Sciatic nerve (tissue), 2 donors: ENCODE data around the gene PRDX5. TPM values are rescaled to one million over a fixed set of nuclear protein-coding genes. Genes with fewer than 3 reads are reported as not detected.
A peak's percentile ranks its signal among the peaks of the same experiment; 100 is the strongest.
"Not testable (repeated sequence)": the region's sequence is repeated elsewhere in the genome, so short reads cannot be mapped to it uniquely, and the experiment has no call there.

Experiments used
- ATAC-seq: fragments of 200-7000 bp; cut with Tn5 transposase; one replicate; pipeline ENCODE4 v1.9.1; 2020; ENCODE audit warnings: mild to moderate bottlenecking, moderate library complexity
- DNase-seq: peaks from one replicate; pipeline ENCODE4 v3.0.0-alpha.2; 2020; ENCODE audit warnings: low spot score
- intact Hi-C: fragments of 100-400 bp; cut with DNase I; formaldehyde crosslinking; loops from one replicate; pipeline ENCODE4 v1.14.2; 2022
- total RNA-seq: library from RNA; stranded (reverse); fragmentation: NEBNext Ultra II Directional; extraction: Animal tissue kit (Norgen Biotek cat#: 25700); gene quantifications from one replicate; pipeline ENCODE4 v1.2.1, GENCODE V29; 2021
- donor health status: DM: no; HTN: no; CAD: no.
- donor health status: DM: no; HTN: no; CAD: no.

Gene PRDX5
- total RNA-seq, 1 donor from 2014 or later: 143 TPM

DNA sequence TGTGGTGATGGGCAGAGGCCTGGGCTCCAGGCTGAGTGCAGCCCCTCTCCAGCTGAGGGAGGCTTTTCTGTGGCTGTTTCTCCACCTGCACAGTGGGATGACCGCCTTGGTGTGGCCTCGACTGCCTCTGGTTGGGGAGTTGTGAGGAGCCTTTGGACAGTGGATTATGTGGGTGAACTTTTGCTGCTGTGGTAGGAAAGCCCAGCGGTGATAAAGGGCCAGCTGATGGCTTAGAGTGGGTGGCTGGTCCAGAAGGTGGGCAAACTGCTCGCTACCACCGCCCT, 13.9 kb upstream of the PRDX5 start:
- DNase-seq: no peak
- no peak for ATAC-seq
- intact Hi-C loops: no loop called here

- ATAC-seq (peak; percentile 67), DNase-seq (peak; percentile 96)
- intact Hi-C loops: no loop called here
Measured at GRCh38 chr11:64304316-64305072, 13.4 kb upstream of the PRDX5 start.

- ATAC-seq (peak; percentile 94), DNase-seq (peak; percentile 100)
- intact Hi-C loops: no loop called here
Measured at GRCh38 chr11:64305075-64305690, 12.7 kb upstream of the PRDX5 start, which contains the start of gene ESRRA. TSS of gene ESRRA (plus strand) at chr11:64305524. CDS start at chr11:64307180, 1,656 bp downstream.

GRCh38 chr11:64305691-64306562, 12.0 kb upstream of the PRDX5 start:
- peak; percentile 0 for ATAC-seq
- peak; percentile 86 for DNase-seq
- intact Hi-C loops: no loop called here

DNA sequence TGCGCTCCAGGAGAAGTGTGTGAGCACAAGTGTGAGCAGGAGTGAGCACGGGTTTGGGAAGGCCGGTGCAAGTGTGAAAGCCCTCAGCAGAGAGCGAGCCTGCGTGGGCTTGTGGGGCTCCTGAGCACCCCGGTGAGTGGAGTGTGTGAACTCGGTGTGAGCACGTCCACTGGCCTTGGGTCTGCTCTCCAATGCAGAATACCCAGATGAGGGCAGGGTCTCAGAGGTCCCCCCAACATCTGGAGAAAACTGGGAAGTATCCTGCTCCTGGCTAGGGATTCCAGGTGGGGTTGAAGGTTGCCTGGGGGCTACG, 11.4 kb upstream of the PRDX5 start:
- intact Hi-C loops: no loop called here
- ATAC-seq (no peak), DNase-seq (no peak)

DNA sequence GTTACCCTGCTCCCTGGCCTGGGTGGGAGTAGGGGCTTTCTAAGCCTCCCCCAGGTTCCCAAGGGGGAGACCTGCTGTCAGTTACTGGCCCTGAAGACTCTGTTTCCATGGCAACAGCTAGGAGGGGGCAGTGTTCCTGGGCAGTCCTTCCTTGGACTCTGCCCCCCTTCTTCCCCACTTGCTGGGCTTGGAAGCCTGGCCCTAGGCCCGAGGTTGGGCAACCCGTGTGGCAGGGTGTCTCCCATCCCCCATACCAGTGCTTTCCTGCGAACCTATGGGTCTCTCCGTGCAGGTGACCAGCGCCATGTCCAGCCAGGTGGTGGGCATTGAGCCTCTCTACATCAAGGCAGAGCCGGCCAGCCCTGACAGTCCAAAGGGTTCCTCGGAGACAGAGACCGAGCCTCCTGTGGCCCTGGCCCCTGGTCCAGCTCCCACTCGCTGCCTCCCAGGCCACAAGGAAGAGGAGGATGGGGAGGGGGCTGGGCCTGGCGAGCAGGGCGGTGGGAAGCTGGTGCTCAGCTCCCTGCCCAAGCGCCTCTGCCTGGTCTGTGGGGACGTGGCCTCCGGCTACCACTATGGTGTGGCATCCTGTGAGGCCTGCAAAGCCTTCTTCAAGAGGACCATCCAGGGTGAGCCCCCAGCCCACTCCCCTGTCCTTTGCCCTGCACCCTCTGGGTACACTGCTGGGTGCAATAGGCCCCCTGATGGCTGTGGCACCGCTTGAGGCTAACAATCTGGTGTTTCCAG, 10.9 kb upstream of the PRDX5 start:
- DNase-seq (no peak), ATAC-seq (no peak)
- intact Hi-C loops: no loop called here

DNA sequence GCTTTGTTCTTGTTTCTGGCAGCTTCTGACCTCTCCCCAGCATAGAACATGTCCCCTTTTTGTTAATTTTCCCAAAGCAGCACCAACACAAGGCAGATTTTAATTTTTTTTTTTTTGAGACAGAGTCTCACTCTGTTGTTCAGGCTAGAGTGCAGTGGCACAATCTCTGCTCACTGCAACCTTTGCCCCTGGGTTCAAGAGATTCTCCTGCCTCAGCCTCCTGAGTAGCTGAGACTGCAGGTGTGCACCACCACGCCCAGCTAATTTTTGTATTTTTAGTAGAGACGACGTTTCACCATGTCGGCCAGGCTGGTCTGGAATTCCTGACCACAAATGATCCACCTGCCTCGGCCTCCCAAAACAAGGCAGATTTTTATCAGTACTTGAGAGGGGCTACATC, 10.1 kb upstream of the PRDX5 start:
- intact Hi-C loops, ATAC-seq: not testable (repeated sequence)

DNA sequence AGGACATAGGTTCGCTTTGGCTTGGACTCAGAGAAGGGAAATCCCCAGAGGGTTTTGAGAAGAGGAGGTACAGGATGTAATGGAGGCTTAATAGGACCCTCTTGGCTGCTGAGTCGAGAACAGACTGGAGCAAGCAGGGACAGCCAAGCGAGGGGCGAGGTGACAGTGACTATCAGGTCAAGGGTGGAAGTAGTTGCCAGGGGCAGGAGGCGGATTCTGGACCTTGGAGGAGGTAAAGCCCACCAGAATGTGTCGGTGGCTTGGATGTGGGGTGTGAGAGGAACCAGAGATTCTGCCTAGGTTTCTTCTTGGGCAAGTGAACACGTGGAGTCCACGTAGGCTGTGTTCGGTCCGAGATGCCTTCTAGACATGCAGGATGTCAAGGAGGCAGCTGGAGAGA, 5.0 kb upstream of the PRDX5 start:
- DNase-seq (no peak), ATAC-seq (no peak)
- intact Hi-C loops: no loop called here

More for the DNA sequence above, 10.1 kb upstream of the PRDX5 start:
- DNase-seq: not testable (repeated sequence)

GRCh38 chr11:64313491-64314145, 4.3 kb upstream of the PRDX5 start:
- intact Hi-C loops: no loop called here
- no peak for ATAC-seq
- no peak for DNase-seq

GRCh38 chr11:64314146-64314804, 3.6 kb upstream of the PRDX5 start:
- no peak for ATAC-seq
- intact Hi-C loops: no loop called here
- DNase-seq: no peak

DNA sequence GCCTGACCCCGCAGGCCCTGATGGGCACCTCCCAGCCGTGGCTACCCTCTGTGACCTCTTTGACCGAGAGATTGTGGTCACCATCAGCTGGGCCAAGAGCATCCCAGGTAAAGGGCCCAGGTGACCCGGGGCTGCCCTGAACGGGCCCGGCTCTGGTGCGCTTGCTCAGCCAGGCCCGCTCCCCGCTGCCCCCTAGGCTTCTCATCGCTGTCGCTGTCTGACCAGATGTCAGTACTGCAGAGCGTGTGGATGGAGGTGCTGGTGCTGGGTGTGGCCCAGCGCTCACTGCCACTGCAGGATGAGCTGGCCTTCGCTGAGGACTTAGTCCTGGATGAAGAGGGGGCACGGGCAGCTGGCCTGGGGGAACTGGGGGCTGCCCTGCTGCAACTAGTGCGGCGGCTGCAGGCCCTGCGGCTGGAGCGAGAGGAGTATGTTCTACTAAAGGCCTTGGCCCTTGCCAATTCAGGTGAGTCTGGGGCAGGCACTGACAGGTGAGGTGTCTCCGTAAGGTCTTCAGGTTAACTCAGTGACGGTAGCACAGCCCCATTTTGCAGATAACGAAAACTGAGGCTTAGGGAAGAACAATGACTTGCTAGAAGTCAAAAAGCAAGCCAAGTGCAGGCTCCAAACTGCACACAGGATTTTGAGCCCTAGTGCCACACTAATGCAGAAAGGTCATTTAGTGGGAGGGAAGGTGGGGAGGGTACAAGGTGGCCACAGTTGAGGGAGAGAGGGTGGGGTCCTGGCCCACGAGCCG, 2.9 kb upstream of the PRDX5 start:
- ATAC-seq (no peak), DNase-seq (no peak)
- intact Hi-C loops: no loop called here

DNA sequence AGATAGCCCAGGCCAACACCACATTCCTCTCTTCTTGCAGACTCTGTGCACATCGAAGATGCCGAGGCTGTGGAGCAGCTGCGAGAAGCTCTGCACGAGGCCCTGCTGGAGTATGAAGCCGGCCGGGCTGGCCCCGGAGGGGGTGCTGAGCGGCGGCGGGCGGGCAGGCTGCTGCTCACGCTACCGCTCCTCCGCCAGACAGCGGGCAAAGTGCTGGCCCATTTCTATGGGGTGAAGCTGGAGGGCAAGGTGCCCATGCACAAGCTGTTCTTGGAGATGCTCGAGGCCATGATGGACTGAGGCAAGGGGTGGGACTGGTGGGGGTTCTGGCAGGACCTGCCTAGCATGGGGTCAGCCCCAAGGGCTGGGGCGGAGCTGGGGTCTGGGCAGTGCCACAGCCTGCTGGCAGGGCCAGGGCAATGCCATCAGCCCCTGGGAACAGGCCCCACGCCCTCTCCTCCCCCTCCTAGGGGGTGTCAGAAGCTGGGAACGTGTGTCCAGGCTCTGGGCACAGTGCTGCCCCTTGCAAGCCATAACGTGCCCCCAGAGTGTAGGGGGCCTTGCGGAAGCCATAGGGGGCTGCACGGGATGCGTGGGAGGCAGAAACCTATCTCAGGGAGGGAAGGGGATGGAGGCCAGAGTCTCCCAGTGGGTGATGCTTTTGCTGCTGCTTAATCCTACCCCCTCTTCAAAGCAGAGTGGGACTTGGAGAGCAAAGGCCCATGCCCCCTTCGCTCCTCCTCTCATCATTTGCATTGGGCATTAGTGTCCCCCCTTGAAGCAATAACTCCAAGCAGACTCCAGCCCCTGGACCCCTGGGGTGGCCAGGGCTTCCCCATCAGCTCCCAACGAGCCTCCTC, 2.0 kb upstream of the PRDX5 start:
- intact Hi-C loops, ATAC-seq: not testable (repeated sequence)

GRCh38 chr11:64316672-64317324, 1.1 kb upstream of the PRDX5 start:
- no peak for DNase-seq
- intact Hi-C loops: no loop called here
- no peak for ATAC-seq

More for the DNA sequence above, 2.0 kb upstream of the PRDX5 start:
- not testable (repeated sequence) for DNase-seq

DNA sequence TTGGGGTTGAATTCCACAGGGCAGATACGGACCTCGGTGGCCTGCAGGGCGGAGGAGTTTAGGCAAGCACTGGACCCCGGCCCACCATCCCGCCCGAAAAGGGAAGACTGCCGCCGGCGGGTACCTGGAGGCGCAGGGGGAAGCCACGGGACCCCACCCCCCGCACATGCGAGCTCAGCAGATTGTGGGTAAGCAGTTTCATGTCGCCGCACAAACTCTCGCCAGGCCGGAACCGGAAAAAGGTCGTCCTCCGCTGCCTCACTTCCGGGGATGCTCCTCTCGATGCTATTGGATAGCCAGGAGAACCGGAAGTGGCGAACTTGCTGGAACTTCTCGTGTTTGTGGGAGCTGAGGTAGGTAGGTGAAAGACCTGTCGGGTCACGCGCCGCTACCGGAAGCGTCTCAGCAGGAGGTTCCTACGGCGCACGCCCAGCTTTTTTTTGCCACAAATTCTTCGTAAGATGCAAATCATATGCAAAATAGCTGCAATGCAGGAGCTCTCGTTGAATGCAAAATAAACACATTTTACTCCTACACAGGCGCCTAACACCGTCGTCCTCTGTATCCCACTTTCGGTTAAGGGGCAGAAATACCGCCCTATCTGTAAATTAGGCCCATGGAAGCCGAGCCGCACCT, 478 bp upstream of the PRDX5 start, which contains the start of gene TRMT112:
Gene TRMT112, minus strand, starts transcription at position 235 of the 636 bp plus-strand sequence. Its CDS starts 33 bp downstream, at position 202.
- DNase-seq: peak; percentile 96
- intact Hi-C loops: no loop called here
- ATAC-seq: peak; percentile 93
